HepG2 (cell line): ENCODE results near the gene RAI14. TPM values are rescaled to one million over a fixed set of nuclear protein-coding genes. Genes with fewer than 3 reads are reported as not detected.

Source experiments
- ATAC-seq: fragments of 200-7000 bp; cut with Tn5 transposase; 3 replicates; pipeline ENCODE4 v1.9.1; 2020; ENCODE audit warnings: mild to moderate bottlenecking, moderate library complexity
- BruUV-seq: library from RNA; stranded (reverse); fragments of 400-500 nt; replicated peaks from 2 replicates; lab custom pipeline; 2021; lab: Mats Ljungman, UMichigan
- CTCF ChIA-PET: fragments of 300-600 bp; formaldehyde crosslinking; extraction: SDS; loops from one replicate; lab custom pipeline; 2021; ENCODE audit warnings: low total read pairs, inconsistent platforms, low intra/inter-chr PET ratio; lab: Yijun Ruan, JAX
- POLR2A ChIA-PET: fragments of 350-600 bp; sonication (Branson Sonifier 250); formaldehyde crosslinking; loops from one replicate; lab custom pipeline; 2020; ENCODE audit warnings: antibody characterized with exemption, inconsistent platforms; lab: Yijun Ruan, JAX
- DNase-seq: peaks from one replicate; pipeline ENCODE4 v3.0.0-alpha.2; 2015; ENCODE audit warnings: low spot score
- FAIRE-seq: peaks from 3 replicates; lab custom pipeline; 2011; peaks lifted over from hg19 to GRCh38; lab: Jason Lieb, UNC
- H2AFZ ChIP-seq: one replicate; pipeline ENCODE4 v1.6.1; 2011; ENCODE audit warnings: low read length, inconsistent platforms
- H3K27ac ChIP-seq: fragments of 300-600 bp; 3 replicates; pipeline ENCODE4 v1.8.0; 2011; ENCODE audit warnings: mixed run types, mild to moderate bottlenecking, mixed read lengths, low read length, inconsistent platforms; ENCODE audit not compliant: insufficient read depth; ENCODE audit errors: extremely low read length
- H3K27me3 ChIP-seq, 2 experiments: fragments of 200-600 bp in 1 of 2; 2 replicates in 1 of 2; 3 replicates in 1 of 2; pipeline versions ENCODE4 v1.6.0 to v1.8.0; 2011; ENCODE audit warnings: low read length in 2 of 2, mild to moderate bottlenecking in 2 of 2, moderate library complexity in 2 of 2, inconsistent platforms in 1 of 2; ENCODE audit not compliant: insufficient read depth in 2 of 2, control insufficient read depth in 1 of 2
- H3K36me3 ChIP-seq, 2 experiments: fragments of 200-600 bp in 1 of 2; replicated peaks in 1 of 2; 2 replicates in 1 of 2; 3 replicates in 1 of 2; pipeline versions ENCODE4 v1.5.1 to v1.8.0; 2011; ENCODE audit warnings: low read length in 2 of 2, inconsistent platforms in 1 of 2; ENCODE audit not compliant: insufficient read depth in 2 of 2, control insufficient read depth in 1 of 2
- H3K4me1 ChIP-seq: 2 replicates; pipeline ENCODE4 v1.5.1; 2012; ENCODE audit warnings: low read length, inconsistent platforms; ENCODE audit not compliant: insufficient read depth
- H3K4me2 ChIP-seq: 2 replicates; pipeline ENCODE4 v1.6.0; 2011; ENCODE audit warnings: low read depth, low read length, inconsistent platforms
- H3K4me3 ChIP-seq, 3 experiments: fragments of 200-600 bp in 1 of 3; sonication (generic), shearing (Covaris generic) in 1 of 3; replicated peaks in 1 of 3; 2 replicates each; pipeline ENCODE4 v1.5.1; 2011 to 2016; ENCODE audit warnings: low read length in 3 of 3, inconsistent platforms in 2 of 3, low read depth in 2 of 3, mild to moderate bottlenecking in 2 of 3, control low read depth in 1 of 3, mixed read lengths in 1 of 3; ENCODE audit not compliant: insufficient read depth in 1 of 3
- H3K79me2 ChIP-seq: one replicate; pipeline ENCODE4 v1.6.1; 2011; ENCODE audit warnings: low read length, inconsistent platforms; ENCODE audit not compliant: insufficient read depth
- H3K9ac ChIP-seq: 2 replicates; pipeline ENCODE4 v1.6.0; 2011; ENCODE audit warnings: mild to moderate bottlenecking, low read depth, low read length, inconsistent platforms; ENCODE audit not compliant: insufficient read depth
- H3K9me3 ChIP-seq: 2 replicates; pipeline ENCODE4 v1.5.1; 2012; ENCODE audit warnings: mild to moderate bottlenecking, low read length
- H4K20me1 ChIP-seq: 2 replicates; pipeline ENCODE4 v1.6.0; 2011; ENCODE audit warnings: inconsistent platforms, mild to moderate bottlenecking, low read length, moderate library complexity; ENCODE audit not compliant: insufficient read depth
- BCLAF1 ChIP-seq: fragments of 450-650 bp; IDR thresholded peaks from 2 replicates; pipeline ENCODE4 v1.6.1; 2017; ENCODE audit warnings: mild to moderate bottlenecking
- CEBPB ChIP-seq: IDR thresholded peaks from 2 replicates; pipeline ENCODE4 v1.6.1; 2011; ENCODE audit warnings: low read depth, low read length, improper control_type of control experiment, borderline replicate concordance
- HINFP ChIP-seq: sonication (generic); formaldehyde crosslinking; IDR thresholded peaks from 2 replicates; pipeline ENCODE4 v1.4.0; 2020; ENCODE audit warnings: low read depth, mild to moderate bottlenecking, missing genetic modification reagents
- IKZF1 ChIP-seq: fragments of 450-650 bp; IDR thresholded peaks from 2 replicates; pipeline ENCODE4 v1.7.1; 2016
- RCOR2 ChIP-seq: IDR thresholded peaks from 2 replicates; pipeline ENCODE4 v1.6.1; 2016; ENCODE audit warnings: missing biosample characterization, missing genetic modification reagents
- RXRA ChIP-seq: sonication (generic); formaldehyde crosslinking; IDR thresholded peaks from 2 replicates; pipeline ENCODE4 v1.5.1; 2020; ENCODE audit warnings: missing genetic modification reagents
- TIGD3 ChIP-seq: sonication (generic); formaldehyde crosslinking; IDR thresholded peaks from 2 replicates; pipeline ENCODE4 v1.5.1; 2020; ENCODE audit warnings: mild to moderate bottlenecking, missing genetic modification reagents, borderline replicate concordance
- ZNF354B ChIP-seq: sonication (generic); formaldehyde crosslinking; IDR thresholded peaks from 2 replicates; pipeline ENCODE4 v1.8.0; 2022; ENCODE audit warnings: mild to moderate bottlenecking, missing genetic modification reagents
- ZNF850 ChIP-seq: sonication (generic); formaldehyde crosslinking; conservative IDR thresholded peaks from 2 replicates; pipeline ENCODE4 v1.9.0; 2021; ENCODE audit warnings: mild to moderate bottlenecking, missing genetic modification reagents
- WGBS: methylation state at CpG from one replicate; pipeline ENCODE4 v1.1.6; 2017; ENCODE audit warnings: low lambda C conversion rate; 5-methylcytosine and 5-hydroxymethylcytosine counted together
- in situ Hi-C: cut with HindIII; loops from 2 replicates; pipeline ENCODE4 v1.10.0; 2017; ENCODE audit warnings: low pct_unique_long_range_greater_than_20kb; ENCODE audit not compliant: extremely low pct_ligation_motif_present
- intact Hi-C: fragments of 100-400 bp; cut with micrococcal nuclease; formaldehyde crosslinking; loops from one replicate; pipeline ENCODE4 v1.10.0; 2022; ENCODE audit not compliant: unreplicated experiment
- polyA plus RNA-seq, 8 experiments: library from polyadenylated mRNA; depleted of rRNA in 3 of 8; stranded (reverse) in 7 of 8; unstranded in 1 of 8; fragments of >200 nt; fragmentation: Illumina TruSeq in 4 of 8; extraction: Trizol in 4 of 8; gene quantifications; 2 replicates each; pipeline versions ENCODE4 v1.2.1 to v1.2.3, GENCODE V29; 2011 to 2016; ENCODE audit warnings: low read depth in 4 of 8, missing spikeins in 1 of 8, mixed read lengths in 1 of 8; ENCODE audit not compliant: insufficient read depth in 1 of 8
- total RNA-seq, 5 experiments: library from RNA; depleted of rRNA; stranded (reverse); fragments of >200 nt; fragmentation: Illumina TruSeq; extraction: Trizol; gene quantifications; 2 replicates each; pipeline ENCODE4 v1.2.3, GENCODE V29; 2016; ENCODE audit warnings: low read depth in 1 of 5

Gene RAI14
- total and polyA plus RNA-seq, 2 of the 13 experiments (the other 11 are each of a cell fraction or from before 2014, with no cell fraction given) = 12.6 to 18.2 TPM

GRCh38 chr5:34833090-34833489 lies 177.0 kb downstream of the RAI14 start (continued):
- no peak for TF ChIP-seq HINFP
- no peak for TF ChIP-seq ZNF850 (CRISPR knock-in tag)
- TF ChIP-seq ZNF354B (CRISPR knock-in tag) = no peak
- TF ChIP-seq RCOR2 (CRISPR knock-in tag) = no peak
- TF ChIP-seq IKZF1 = no peak

GRCh38 chr5:34833976-34834793 lies 178.1 kb downstream of the RAI14 start:
- no peaks in the 10 kb centered on the region for H3K27me3 ChIP-seq
- DNase-seq (no peak), ATAC-seq (no peak), FAIRE-seq (peak; percentile 39)
- no peak overlapping the region for H3K4me3 ChIP-seq
- no peak overlapping the region for H3K27ac ChIP-seq
- H3K36me3 ChIP-seq = peaks cover 2 to 3% of the 10 kb centered on the region in 2 experiments; a peak in 2 of 5 replicates
- no peaks in the 10 kb centered on the region for H3K9me3 ChIP-seq
- CTCF ChIA-PET = no interaction called here
- peaks cover 10% of the 10 kb centered on the region for H3K4me1 ChIP-seq
- H3K9ac ChIP-seq = no peak overlapping the region
- no peak overlapping the region for H2AFZ ChIP-seq
- in situ Hi-C loops (no loop called here), intact Hi-C loops (loop anchor here (10.0 kb wide), 1 partner anchor 79 kb away; no protein-coding TSS in a partner anchor)
- POLR2A ChIA-PET = no interaction called here
- H3K4me2 ChIP-seq = no peak overlapping the region
- H4K20me1 ChIP-seq = no peaks in the 10 kb centered on the region
- WGBS = 78% methylated on average over 9 of the region's 9 CpGs
- H3K79me2 ChIP-seq = no peaks in the 10 kb centered on the region
- BruUV-seq = no TSS peak
- no peak for TF ChIP-seq BCLAF1
- no peak for TF ChIP-seq RXRA (CRISPR knock-in tag)
- peak; percentile 18; the same call in 1 of the 2 replicates for TF ChIP-seq CEBPB
- TF ChIP-seq TIGD3 (CRISPR knock-in tag) = no peak
